Measurements from ENCODE around the gene GUCY1B1. TPM values are rescaled to one million over a fixed set of nuclear protein-coding genes. Genes with fewer than 3 reads are reported as not detected.

GUCY1B1 gene
- polyA plus RNA-seq, 1 donor from 2014 or later = 13.6 TPM

DNA sequence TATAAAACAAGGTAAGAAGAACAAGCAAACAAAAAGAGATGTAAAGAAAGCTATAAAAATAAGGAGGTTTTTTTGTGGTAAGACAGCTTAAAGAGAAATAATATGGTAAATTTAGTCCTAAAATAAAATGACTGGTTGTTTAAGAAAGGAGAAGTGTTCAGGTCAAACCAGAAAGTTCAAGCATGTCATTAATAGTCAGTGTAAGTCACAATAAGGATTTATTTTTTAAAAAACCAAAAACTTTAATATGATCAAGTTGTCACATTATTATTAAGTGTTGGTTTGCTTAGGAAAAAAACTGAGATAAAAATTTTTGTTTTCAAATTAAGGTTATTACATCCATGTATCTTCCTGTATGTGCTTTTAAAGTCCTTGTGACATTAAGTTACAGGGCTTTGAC lies 88.1 kb downstream of the GUCY1B1 start:
- H4K20me1 ChIP-seq (ENCODE audit: insufficient read depth) = no peaks in the 10 kb centered on the region
- no peaks in the 10 kb centered on the region for H3F3A ChIP-seq (ENCODE audit: insufficient read depth, low read length, poor library complexity, severe bottlenecking)
- no peak overlapping the region for H3K4me3 ChIP-seq (ENCODE audit: low read length)
- TF ChIP-seq RAD21 (conservative IDR thresholded peaks at IDR 0.05) = no peak
- no peak for TF ChIP-seq EP300 (conservative IDR thresholded peaks at IDR 0.05; ENCODE audit: poor library complexity, severe bottlenecking)
- no peak for TF ChIP-seq EZH2 (IDR thresholded peaks at IDR 0.05; ENCODE audit: borderline replicate concordance, insufficient read depth, low read length, poor library complexity, severe bottlenecking)
- no peak for TF ChIP-seq MXI1 (conservative IDR thresholded peaks at IDR 0.05; ENCODE audit: poor library complexity, severe bottlenecking)
- TF ChIP-seq, protein P1, sequence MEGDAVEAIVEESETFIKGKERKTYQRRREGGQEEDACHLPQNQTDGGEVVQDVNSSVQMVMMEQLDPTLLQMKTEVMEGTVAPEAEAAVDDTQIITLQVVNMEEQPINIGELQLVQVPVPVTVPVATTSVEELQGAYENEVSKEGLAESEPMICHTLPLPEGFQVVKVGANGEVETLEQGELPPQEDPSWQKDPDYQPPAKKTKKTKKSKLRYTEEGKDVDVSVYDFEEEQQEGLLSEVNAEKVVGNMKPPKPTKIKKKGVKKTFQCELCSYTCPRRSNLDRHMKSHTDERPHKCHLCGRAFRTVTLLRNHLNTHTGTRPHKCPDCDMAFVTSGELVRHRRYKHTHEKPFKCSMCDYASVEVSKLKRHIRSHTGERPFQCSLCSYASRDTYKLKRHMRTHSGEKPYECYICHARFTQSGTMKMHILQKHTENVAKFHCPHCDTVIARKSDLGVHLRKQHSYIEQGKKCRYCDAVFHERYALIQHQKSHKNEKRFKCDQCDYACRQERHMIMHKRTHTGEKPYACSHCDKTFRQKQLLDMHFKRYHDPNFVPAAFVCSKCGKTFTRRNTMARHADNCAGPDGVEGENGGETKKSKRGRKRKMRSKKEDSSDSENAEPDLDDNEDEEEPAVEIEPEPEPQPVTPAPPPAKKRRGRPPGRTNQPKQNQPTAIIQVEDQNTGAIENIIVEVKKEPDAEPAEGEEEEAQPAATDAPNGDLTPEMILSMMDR (IDR thresholded peaks at IDR 0.05; ENCODE audit: poor library complexity, severe bottlenecking) = no peak
- no peak for TF ChIP-seq POLR2AphosphoS5 (IDR thresholded peaks at IDR 0.05)
- TF ChIP-seq REST (IDR thresholded peaks at IDR 0.05; ENCODE audit: borderline replicate concordance) = no peak
- TF ChIP-seq SMC3 (conservative IDR thresholded peaks at IDR 0.05; ENCODE audit: poor library complexity) = no peak
- no peak for TF ChIP-seq TAF1 (IDR thresholded peaks at IDR 0.05; ENCODE audit: low read depth)
- H3K9me3 ChIP-seq (ENCODE audit: low read length) = no peaks in the 10 kb centered on the region
- no peaks in the 10 kb centered on the region for H3K79me2 ChIP-seq (replicated peaks; ENCODE audit: insufficient read depth, low read length)
- H3K36me3 ChIP-seq (ENCODE audit: insufficient read depth, low read length) = no peaks in the 10 kb centered on the region
- H3K27ac ChIP-seq (ENCODE audit: low read length) = no peak overlapping the region
- no peak overlapping the region for H3K4me2 ChIP-seq (ENCODE audit: low read length)
- no peaks in the 10 kb centered on the region for H3K27me3 ChIP-seq (ENCODE audit: insufficient read depth, low read depth, low read length)
- H3K9ac ChIP-seq (ENCODE audit: low read length) = no peak overlapping the region
- no peak overlapping the region for H2AFZ ChIP-seq (ENCODE audit: low read depth, low read length)
- no peaks in the 10 kb centered on the region for H3K9me2 ChIP-seq (ENCODE audit: insufficient read depth, low read length)

DNA sequence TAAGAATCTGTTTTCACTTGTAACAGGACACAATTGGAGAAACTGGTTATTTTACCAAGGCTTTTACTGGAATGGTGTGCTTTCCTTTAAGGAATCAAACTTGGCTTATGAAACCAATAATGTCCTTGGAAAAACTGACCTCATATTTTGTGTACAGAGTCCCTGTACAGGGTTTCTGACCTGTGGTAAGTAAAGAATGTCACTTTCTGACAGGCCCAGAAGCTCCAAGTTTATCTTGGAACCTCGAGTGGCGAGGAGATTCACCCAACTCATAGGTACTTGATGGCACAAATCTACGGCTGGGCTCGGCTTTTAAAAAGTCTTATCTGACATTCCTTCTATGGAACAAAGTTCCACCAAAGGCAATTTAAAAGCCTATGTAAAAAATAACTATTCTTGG lies 90.2 kb downstream of the GUCY1B1 start:
- Histone ChIP-seq H3K36me3 (ENCODE audit: insufficient read depth, low read length) (no peaks in the 10 kb centered on the region), H3K4me2 (ENCODE audit: low read length) (no peak overlapping the region)
- TF ChIP-seq SMC3 (conservative IDR thresholded peaks at IDR 0.05; ENCODE audit: poor library complexity) (no peak), TAF1 (IDR thresholded peaks at IDR 0.05; ENCODE audit: low read depth) (no peak), MXI1 (conservative IDR thresholded peaks at IDR 0.05; ENCODE audit: poor library complexity, severe bottlenecking) (no peak), RAD21 (conservative IDR thresholded peaks at IDR 0.05) (no peak), EZH2 (IDR thresholded peaks at IDR 0.05; ENCODE audit: borderline replicate concordance, insufficient read depth, low read length, poor library complexity, severe bottlenecking) (no peak), REST (IDR thresholded peaks at IDR 0.05; ENCODE audit: borderline replicate concordance) (no peak), POLR2AphosphoS5 (IDR thresholded peaks at IDR 0.05) (no peak), EP300 (conservative IDR thresholded peaks at IDR 0.05; ENCODE audit: poor library complexity, severe bottlenecking) (no peak)
- TF ChIP-seq, protein P1 (IDR thresholded peaks at IDR 0.05; ENCODE audit: poor library complexity, severe bottlenecking) = no peak

More for the DNA sequence above, 90.2 kb downstream of the GUCY1B1 start:
- Histone ChIP-seq H3K79me2 (replicated peaks; ENCODE audit: insufficient read depth, low read length) (no peaks in the 10 kb centered on the region), H2AFZ (ENCODE audit: low read depth, low read length) (no peak overlapping the region), H4K20me1 (ENCODE audit: insufficient read depth) (no peaks in the 10 kb centered on the region), H3K9me3 (ENCODE audit: low read length) (no peaks in the 10 kb centered on the region), H3K4me3 (ENCODE audit: low read length) (no peak overlapping the region), H3K27me3 (ENCODE audit: insufficient read depth, low read depth, low read length) (no peaks in the 10 kb centered on the region), H3F3A (ENCODE audit: insufficient read depth, low read length, poor library complexity, severe bottlenecking) (no peaks in the 10 kb centered on the region), H3K9ac (ENCODE audit: low read length) (no peak overlapping the region), H3K27ac (ENCODE audit: low read length) (no peak overlapping the region), H3K9me2 (ENCODE audit: insufficient read depth, low read length) (no peaks in the 10 kb centered on the region)
